Muscle of leg (tissue), 9 donors: ENCODE data around the gene FXYD2. TPM values are rescaled to one million over a fixed set of nuclear protein-coding genes. Genes with fewer than 3 reads are reported as not detected.

Experiments
- polyA plus RNA-seq, 8 donors: library from polyadenylated mRNA; unstranded; fragments of 120-200 nt; gene quantifications; one replicate each; pipeline versions ENCODE4 v1.2.1 to v1.2.3, GENCODE V29; 2013; ENCODE audit warnings: inconsistent platforms in 1 of 8, low replicate concordance in 1 of 8; ENCODE audit not compliant: insufficient read length in 8 of 8, insufficient read depth in 1 of 8
- total RNA-seq: library from RNA; stranded (reverse); fragments of 120-200 nt; gene quantifications from one replicate; pipeline ENCODE4 v1.2.4, GENCODE V29; 2013

FXYD2 gene
- total and polyA plus RNA-seq, 9 donors, result 0.23 to 3.3 (median 1.3) TPM

Other genes starting within 250 kb of the FXYD2 start
- gene DSCAML1, start 27.5 kb downstream of the FXYD2 start, total RNA-seq, result 0.80 TPM
- under 1 TPM; 0.28 to 0.78 (median 0.53) TPM for gene DSCAML1, start 27.5 kb downstream of the FXYD2 start, polyA plus RNA-seq
- 103 TPM for gene FXYD6, start 51.9 kb upstream of the FXYD2 start, total RNA-seq
- gene FXYD6, start 51.9 kb upstream of the FXYD2 start, polyA plus RNA-seq, result 100 to 1,000 TPM; 161 to 209 (median 176) TPM
- 0.09 TPM for gene TMPRSS13, start 104.7 kb upstream of the FXYD2 start, total RNA-seq
- gene TMPRSS13, start 104.7 kb upstream of the FXYD2 start, polyA plus RNA-seq, result 1 to 10 TPM in 1 of 8 donors, under 1 TPM in 7; 0.05 to 1.1 (median 0.11) TPM
- 4.8 TPM for gene IL10RA, start 161.7 kb upstream of the FXYD2 start, total RNA-seq
- gene IL10RA, start 161.7 kb upstream of the FXYD2 start, polyA plus RNA-seq, result 1 to 10 TPM; 2.9 to 7.8 (median 4.2) TPM